22Rv1 (cell line): ENCODE results near the gene IL1RN.

Experiments used
- H3K27ac ChIP-seq: fragments of 450-650 bp; 2 replicates; pipeline ENCODE4 v1.5.1; 2017
- CTCF ChIP-seq: fragments of 450-650 bp; IDR thresholded peaks from 2 replicates; pipeline ENCODE4 v1.5.1; 2017; ENCODE audit warnings: mild to moderate bottlenecking
- ZFX ChIP-seq: fragments of 450-650 bp; IDR thresholded peaks from 2 replicates; pipeline ENCODE4 v1.6.1; 2017; ENCODE audit warnings: antibody characterized with exemption, borderline replicate concordance

Gene IL1RN

GRCh38 chr2:113084249-113085000, 43.0 kb upstream of the IL1RN start:
- peak; percentile 75 for TF ChIP-seq CTCF
- no peak for TF ChIP-seq ZFX
- H3K27ac ChIP-seq = no peak overlapping the region

GRCh38 chr2:113085542-113085941, 41.9 kb upstream of the IL1RN start:
- H3K27ac ChIP-seq = no peak overlapping the region
- TF ChIP-seq CTCF (no peak), ZFX (no peak)

- TF ChIP-seq ZFX (no peak), CTCF (no peak)
- H3K27ac ChIP-seq = no peak overlapping the region
Measured at GRCh38 chr2:113088213-113088992, 39.0 kb upstream of the IL1RN start.

GRCh38 chr2:113089916-113090315, 37.5 kb upstream of the IL1RN start:
- H3K27ac ChIP-seq = no peak overlapping the region
- no peak for TF ChIP-seq CTCF
- no peak for TF ChIP-seq ZFX

GRCh38 chr2:113091231-113091896, 36.0 kb upstream of the IL1RN start:
- TF ChIP-seq ZFX (no peak), CTCF (no peak)
- no peak overlapping the region for H3K27ac ChIP-seq

GRCh38 chr2:113092864-113093612, 34.4 kb upstream of the IL1RN start:
- H3K27ac ChIP-seq = no peak overlapping the region
- TF ChIP-seq CTCF = no peak
- TF ChIP-seq ZFX = no peak
